GM18517 (cell line): ENCODE data around the gene OSBPL6.

Experiments
- ATAC-seq: cut with Tn5 transposase; IDR thresholded peaks from one replicate; pipeline ENCODE4 v1.9.1; 2021; ENCODE audit warnings: mild to moderate bottlenecking, moderate library complexity; ENCODE audit not compliant: unreplicated experiment

The OSBPL6 gene

DNA sequence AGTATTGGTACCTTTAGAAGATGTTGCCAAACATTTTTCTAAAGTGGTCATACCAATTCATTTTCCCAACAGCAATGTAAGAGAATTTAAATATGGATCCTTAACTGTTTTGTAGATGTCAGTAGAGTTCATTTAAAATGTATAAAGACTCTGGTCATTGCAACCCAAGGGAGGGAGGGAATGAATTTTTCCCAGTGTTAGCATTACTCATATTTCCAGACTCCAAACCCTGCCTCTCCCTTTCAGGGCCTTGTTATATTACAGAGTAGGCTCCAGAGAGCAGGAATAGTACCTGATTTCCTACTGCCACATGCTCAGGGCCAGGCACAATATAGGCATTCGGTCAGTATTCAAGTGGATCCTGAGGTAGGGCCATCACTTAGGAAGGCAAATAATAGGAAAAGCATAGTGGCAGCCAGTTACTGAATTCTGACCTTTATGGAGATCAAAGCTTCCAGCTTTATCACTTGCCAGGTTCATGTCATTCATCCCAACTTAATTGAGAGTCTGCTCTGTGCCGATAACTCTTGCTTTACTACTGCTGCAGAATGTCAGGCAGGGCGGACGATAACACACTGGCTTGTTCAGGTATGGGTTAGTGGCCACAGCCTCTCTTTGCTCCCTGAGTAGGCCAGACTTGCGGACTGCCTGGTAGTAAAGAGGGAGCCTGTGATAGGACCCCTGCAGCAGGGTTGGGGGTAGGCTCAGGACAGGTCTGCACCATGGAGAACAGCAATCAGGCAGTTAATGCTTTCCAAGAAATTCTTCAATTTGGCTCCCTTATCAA, 75.3 kb downstream of the OSBPL6 start:
- no peak for ATAC-seq

DNA sequence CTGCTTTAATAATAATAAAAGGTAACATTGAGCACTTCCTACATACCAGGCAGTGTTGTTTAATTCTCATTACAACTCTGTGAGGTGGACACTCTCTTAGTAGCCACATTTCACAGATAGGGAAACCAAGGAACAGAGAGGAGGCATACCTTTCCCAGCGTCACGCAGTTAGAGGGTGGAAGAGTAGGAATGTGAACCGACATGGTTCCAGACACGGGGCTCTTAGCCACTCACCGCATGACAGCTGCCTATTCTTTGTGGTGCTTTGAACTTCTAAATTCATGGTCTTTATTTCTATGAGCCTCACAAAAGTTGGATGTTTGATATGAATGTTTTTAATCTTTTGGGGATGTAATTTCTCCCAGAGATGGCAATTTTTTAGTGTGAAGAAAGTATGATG, 76.0 kb downstream of the OSBPL6 start:
- ATAC-seq = no peak

DNA sequence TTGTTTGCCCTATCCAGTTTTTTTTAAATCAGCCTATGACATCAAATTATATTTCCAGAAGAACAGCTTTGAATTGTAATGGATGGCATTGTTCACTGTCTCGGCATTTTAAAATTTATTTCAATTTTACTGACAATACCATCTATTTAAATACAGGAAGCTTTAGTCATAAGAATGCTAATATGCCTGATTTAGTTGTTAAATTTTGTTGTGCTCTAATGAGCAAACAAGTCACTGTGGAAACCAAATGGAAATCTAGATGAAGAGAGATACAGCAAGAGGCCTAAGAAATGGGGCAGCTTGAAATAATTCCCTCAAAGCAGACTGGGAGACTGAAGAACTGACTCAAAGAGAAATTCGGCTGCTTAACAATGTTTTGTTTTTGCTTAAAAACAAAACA, 76.8 kb downstream of the OSBPL6 start:
- ATAC-seq = no peak

DNA sequence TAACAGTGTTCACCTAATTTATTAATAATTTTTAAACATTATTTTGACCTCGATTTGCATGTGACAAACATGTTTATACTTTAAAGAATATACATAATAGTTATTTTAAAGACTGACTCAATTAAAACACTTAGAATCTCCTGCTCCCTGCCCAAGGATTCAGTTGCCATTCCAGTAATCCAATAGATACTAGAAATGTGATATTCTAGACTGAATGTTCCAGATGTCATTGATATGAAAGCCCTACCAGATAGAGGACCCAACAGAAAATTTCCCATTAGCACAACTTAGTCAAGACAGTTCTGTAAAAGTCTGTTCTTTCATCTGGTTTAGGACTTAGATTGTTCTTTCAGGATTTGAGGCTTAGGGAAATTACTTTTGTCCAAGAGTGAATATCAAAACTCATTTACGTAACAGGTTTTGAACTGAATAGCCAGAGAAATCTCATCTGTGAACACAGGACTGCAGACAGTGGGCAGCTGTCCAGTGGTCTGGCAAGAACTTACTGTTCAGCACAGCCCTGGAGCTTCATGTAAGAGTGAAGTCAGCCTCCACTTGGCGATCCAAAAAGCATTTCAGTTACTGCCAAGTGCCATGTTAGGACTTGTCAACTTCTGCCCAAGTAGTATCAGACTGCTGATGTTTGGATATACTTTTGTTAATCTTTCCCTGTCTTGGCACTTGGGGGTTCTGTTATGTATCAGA, 77.5 kb downstream of the OSBPL6 start:
- ATAC-seq = no peak

DNA sequence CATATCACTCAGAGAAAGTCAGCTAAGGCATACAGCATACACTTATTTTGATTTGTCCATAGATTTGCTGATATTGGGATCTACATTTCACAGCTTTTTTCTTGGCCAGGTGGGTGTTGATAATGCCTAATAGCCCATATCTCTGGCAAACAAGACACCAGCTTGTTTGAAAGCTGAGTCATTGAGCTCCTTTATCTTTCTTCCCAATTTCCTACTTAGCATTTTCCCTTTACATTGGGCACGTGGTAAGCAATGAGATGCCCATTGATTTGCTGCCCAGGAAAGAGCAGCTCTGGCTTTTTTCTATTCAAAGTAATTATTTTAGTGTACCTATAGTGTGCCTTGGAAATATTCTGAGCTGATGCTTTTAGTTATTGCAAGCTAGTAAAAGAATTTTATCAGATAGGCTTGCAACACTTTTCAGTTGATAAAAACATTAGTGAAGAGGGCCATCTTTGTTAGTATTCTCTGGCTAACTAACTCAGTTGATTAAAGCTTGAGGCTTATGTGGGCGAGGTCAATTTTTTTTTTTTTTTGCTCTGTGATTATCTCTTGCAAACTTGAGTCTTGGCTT, 79.6 kb downstream of the OSBPL6 start:
- no peak for ATAC-seq

DNA sequence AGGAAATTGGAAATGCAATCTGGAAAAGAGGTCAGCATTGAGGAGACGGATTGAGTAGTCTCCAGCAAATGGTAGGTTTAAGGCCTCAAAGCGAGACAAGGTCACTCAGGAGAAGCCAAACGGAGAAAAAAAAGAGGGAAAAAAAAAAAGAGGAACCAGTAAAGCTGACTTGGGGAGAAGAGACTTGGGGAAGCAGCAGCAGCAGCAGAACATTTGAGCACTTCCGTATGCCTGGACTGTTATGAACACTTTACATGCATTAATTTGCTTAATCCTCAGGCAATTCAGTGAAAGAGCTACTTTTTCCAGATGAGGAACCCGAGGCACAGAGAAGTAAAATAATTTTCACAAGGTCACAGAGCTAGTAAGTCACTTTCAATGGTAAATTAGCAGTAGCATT, 81.3 kb downstream of the OSBPL6 start:
- no peak for ATAC-seq

DNA sequence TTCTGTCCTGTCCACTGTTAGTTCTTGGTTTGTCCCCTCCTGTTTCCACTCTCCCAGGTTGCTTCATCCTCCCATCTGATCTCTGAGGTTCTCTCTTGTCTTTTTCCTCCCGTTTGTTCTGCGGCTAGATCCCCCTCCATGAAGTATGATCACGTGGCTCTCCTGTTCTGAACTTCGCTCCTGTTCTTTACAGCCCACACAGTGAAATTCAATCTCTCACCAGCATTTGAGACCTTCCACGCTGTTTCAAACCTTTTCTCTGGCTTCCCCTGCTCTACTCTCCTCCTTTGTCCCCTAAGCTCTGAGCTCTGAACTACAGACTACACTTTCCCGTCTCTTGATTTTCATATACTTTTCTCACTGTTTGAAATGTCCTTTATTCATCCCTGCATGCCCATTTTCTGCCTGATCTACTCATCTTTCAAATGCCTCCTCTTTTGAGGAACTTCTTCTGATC, 83.5 kb downstream of the OSBPL6 start:
- ATAC-seq = no peak

DNA sequence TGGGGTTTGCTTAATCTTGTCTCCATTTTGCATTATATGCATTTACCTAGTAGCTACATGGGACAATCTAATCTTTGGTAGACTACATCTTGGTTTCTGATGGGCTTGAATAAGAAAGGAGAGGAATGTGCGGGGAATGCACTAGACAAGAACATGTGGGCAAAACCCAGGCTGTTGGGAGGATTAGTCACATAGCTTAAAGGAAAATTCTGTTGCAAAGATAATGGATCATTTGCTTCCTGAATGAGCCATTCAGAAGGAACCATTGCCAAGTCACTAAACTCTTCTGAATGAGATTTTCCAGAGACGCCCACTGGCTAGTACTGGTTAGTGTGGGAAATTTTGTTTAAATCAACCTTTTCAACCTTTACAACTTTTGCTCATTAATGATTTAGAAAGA, 84.8 kb downstream of the OSBPL6 start:
- no peak for ATAC-seq

DNA sequence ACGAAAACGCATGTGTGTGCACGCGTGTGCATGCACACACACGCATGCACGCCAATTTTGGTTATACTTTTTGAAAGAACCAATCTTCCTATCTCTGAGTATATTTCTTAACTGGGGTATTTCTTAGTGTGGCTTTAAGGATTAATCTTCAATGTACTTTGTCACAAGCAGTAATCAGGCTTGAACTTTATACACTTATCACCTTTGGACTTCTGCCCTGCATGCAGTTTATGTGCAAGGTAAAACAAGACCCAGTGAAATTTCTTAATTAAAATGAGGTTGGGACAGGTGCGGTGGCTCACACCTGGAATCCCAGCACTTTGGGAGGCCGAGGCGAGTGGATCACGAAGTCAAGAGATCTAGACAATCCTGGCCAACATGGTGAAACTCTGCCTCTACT, 85.3 kb downstream of the OSBPL6 start:
- ATAC-seq = no peak

DNA sequence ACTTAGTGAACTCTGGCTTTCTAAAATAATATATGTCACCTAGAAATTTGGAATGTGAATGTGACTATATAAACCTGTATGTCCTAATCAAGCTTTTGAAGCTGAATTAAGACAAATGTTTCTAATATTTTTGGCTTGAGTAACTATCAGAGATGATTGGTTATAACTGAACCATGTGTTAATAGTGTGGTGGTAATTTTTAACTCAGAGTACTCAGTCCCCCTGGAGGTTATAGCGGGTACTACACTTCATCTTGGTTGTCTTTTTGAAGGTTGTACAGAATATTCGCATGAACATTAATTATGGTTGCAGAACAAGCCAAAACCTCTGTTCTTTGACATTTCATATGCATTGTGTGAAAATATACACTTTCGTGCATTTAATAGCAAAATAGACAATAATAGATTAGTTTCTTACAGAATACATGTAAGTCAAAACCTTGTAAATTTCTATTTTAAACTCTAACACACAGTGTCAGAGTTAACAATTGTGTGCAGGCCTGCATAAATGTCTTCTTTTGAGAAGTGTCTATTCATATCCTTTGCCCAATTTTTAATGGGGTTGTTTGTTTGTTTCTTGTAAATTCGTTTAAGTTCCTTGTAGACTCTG, 86.0 kb downstream of the OSBPL6 start:
- peak; percentile 87 for ATAC-seq

DNA sequence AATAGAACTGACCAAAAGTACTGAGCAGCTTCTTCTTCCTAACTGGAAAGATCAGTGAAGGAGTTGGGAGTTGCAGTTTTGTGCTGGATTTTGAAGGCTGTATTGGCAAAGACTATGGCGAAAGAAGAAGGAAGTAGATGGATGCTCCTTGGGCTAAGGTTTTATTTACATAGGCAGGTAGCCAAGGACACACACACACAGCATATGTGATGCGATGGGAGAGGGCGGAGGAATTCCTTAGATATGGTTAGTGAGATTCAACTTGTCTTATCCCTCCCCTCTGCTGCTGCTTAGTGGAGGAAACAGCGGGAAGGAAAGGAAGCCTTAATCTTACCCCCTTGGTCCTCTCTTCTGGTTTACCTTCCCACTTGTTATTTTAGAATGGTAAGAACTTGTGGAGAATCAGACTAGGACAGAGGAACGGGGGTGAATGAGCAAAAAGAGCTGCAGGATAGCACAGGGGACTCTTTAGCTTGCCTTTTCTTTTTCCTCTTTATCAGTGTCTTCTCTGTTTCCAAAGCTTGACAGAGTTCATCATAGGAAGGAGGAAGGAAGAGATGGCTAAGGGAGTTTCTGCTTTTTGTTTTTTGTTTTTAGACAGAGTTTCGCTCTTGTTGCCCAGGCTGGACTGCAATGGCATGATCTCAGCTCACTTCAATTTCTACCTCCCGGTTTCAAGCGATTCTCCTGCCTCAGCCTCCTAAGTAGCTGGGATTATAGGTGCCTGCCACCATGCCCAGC, 87.9 kb downstream of the OSBPL6 start:
- no peak for ATAC-seq

DNA sequence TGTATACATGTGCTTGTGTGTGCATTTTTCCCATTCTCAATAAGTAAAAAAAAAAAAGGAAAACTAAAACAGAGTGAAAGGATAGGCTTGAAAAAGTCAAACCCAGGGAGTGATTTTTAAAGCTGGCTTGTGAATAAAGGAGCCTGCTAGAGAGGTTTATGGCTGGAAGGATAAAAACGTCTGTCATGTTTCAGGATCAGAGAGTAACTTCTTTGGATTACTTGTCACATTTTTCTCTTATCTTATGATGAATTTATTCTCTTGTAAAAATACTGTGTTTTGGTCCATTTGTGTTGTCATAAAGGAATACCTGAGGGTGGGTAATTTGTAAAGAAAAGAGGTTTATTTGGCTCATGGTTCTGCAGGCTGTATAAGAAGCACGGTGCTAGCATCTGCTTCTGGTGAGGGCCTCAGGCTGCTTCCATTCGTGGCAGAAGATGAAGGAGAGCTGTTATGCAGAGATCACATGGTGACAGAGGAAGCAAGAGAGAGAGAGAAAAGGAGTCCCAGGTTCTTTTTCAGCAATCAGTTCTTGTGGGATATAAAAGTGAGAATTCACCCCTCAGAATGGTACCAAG, 89.1 kb downstream of the OSBPL6 start:
- no peak for ATAC-seq

DNA sequence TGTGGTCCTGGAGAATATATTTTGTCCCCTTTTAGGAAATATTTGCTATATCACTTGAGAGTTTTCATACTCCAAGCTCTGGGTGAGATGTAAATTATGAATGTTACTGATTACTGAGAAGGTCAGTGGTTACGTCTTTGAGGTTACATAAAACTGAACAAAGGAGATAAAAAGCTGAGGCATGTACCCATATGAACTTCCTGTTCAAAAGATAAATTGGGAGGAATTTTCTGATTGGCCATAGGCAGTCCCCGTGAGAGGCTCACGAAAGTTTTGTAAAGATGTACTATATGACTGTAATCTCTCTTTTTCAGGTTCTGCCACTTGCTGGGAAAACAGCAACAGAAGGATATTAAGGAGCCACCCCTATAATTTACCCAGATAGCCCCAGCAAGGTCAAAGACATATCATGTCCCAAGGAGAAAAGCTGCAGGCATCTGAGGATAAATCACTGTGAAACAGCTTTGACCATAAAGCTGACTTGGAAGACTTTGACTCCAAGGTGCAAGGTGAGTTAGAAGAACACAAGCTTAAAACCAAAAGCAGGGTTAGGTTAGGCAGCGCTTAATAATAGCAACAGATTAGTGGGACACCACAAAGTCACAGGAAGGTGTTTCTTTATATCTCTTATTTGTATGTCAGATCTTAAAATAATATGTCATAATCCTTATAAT, 90.4 kb downstream of the OSBPL6 start:
- ATAC-seq = no peak

DNA sequence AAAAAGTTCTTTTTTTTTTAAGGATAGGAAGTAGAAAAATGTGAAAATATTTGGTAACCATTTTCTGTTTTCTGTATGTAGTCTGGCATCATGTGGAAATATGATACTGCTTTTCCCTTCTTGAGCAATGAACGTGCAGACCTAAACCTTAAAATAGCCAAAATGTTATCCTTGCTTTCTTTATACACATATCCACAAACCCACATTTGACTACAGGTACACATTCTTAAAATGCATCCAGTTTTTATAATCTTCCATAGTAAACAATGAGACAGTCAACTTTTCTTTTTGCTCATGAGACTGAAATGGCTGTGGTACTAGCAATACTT, 90.9 kb downstream of the OSBPL6 start:
- no peak for ATAC-seq

DNA sequence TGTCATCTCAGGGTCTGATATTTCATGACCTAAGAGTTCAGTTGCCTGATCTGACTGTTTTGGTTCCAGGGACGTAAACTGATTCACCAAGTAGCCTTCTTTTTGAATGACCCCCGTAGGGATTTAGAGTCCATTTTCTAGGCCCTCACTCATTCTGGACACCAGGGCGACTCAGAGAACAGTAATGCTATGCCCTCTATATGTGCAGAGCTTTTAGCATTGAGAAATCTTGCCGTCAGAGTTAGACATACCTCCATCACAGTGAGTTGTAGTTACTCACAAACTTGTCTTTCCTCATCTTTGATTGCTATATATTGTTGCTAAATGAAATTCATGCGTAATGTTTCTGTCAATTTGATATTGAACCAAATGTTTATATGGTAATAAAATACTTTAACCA, 92.3 kb downstream of the OSBPL6 start:
- no peak for ATAC-seq

DNA sequence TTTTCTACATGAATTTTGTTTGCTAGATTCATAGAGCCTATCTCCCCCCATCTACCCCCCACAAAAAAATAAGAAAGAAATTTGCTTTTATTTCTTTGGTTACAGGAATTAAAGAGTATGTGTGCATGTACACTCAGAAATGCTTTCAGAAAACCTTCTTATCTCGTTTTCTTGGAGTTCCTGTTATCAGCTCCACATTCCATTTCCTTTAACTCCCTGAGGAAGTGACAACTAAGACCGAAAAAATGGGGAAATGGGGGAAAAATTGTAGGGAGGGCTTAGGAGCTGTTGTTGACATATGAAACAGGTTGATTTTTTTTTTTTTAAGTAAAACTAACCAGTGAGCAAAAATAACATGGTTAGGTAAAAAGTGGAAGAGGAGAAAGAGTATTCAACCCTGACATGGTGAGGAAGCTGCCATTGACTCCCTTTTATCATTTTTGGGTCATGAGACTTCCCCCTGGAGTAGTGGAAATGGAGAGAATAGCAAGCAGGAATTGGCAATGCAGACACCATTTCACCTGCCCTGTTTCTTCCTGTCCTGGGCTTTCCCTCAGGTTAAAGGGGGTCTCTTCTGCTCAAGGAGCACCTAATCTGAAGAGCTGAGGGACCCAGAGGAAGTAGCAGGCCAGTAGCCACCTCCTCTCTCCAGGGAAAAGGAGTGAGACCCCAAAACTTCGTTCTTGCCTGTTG, 93.5 kb downstream of the OSBPL6 start:
- no peak for ATAC-seq

DNA sequence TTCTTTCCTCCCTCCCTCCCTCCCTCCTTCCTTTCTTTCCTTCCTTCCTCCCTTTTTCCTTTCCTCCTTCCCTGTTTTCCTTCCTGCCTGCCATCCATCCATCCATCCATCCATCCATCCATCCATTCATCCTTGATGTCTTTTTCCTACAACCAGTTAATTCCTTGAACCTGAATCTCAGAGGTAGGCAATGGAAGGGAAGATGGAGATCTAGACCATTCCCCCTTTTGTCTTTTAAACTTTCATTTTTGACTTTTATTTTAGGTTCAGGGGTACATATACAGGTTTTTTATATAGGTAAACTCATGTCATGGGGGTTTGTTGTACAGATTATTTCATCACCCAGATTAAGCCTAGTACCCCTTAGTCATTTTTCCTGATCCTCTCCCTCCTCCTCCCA, 97.4 kb downstream of the OSBPL6 start:
- ATAC-seq = no peak

DNA sequence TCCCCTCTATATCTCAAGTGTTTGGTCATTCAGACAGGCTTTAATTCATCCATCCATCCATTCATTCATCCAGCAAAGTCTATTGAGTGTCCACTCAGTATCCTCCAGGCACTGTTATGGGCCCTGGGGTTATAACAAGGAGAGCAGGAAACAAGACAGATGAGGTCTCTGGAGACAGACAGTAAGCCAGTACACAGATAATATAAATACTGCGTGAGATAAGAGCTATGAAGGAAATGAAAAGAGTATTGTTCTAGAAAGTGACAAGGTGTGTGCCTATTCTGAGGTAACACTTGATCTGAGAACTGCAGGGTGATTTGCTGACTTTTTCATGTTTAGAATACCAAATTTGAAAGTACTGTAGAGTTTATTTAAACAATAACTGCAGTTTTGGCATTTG, 98.3 kb downstream of the OSBPL6 start:
- ATAC-seq = no peak

DNA sequence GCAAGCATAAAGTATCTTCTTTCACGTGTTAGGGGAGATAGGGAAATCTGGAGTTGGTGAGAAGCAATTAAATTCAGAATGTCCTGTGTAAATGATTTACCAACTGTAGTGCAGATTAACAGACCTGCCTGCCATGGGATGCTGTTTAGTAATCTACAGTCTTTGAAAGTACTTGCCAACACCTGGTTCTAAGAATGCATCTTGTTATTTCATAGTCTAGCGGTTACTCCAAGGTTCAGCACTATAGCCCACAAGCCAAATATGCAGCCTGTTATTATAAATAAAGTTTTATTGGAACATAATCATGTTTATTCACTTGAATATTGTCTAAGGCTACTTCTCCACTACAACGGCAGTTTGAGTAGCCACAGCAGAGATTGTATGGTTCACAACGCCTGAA, 100.8 kb downstream of the OSBPL6 start:
- no peak for ATAC-seq

DNA sequence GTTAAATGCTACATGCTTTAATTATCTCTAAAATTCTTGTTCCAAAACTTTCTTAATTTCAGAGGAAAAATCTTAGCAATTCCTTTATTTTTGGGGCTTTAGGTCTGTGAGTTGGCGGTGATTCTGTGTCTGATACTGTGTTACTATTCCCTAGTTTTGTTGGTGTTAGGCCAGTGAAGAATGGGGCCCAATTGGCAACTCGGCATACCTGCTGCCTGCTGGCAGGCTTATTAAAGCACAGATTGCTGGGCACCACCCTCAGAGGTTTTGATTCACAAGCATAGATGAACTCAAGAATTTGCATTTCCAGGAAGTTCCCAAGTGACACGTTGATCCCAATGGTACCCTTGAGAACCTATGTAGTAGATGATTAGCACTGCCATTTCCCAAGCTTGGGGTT, 101.6 kb downstream of the OSBPL6 start:
- no peak for ATAC-seq
